ENCODE data around the gene TTF2. TPM values are rescaled to one million over a fixed set of nuclear protein-coding genes. Genes with fewer than 3 reads are reported as not detected.

The TTF2 gene
- polyA plus RNA-seq, 1 donor from 2014 or later: 2.6 TPM

DNA sequence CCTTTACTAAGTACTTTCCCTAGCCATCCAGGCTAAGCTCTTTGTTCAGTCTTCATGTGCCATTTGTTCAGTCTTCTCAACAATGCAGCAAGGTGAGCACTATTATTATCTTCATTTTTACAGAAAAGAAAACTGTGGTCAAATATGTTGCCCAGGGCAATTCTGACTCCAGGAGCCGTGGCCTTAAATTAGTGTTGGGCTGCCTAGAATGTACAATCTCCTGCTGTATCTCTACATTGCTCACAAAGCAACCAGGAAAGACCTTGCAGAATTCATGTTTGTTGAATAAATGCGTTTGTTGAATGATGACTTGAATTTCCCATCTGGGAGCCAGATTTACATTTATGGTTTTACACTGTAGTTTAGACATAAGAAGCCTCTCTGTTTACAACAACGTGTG lies 44.4 kb upstream of the TTF2 start:
- Histone ChIP-seq H2AFZ (ENCODE audit: low read depth, low read length) (no peak overlapping the region), H3K9me3 (ENCODE audit: low read length) (no peaks in the 10 kb centered on the region), H3K9me2 (ENCODE audit: insufficient read depth, low read length) (no peaks in the 10 kb centered on the region), H3K36me3 (ENCODE audit: insufficient read depth, low read length) (no peaks in the 10 kb centered on the region), H3K4me3 (ENCODE audit: low read length) (no peak overlapping the region), H3K4me2 (ENCODE audit: low read length) (no peak overlapping the region), H3K27me3 (ENCODE audit: insufficient read depth, low read depth, low read length) (no peaks in the 10 kb centered on the region), H3K27ac (ENCODE audit: low read length) (peak overlapping the region; percentile 25), H3F3A (ENCODE audit: insufficient read depth, low read length, poor library complexity, severe bottlenecking) (no peaks in the 10 kb centered on the region), H4K20me1 (ENCODE audit: insufficient read depth) (no peaks in the 10 kb centered on the region), H3K9ac (ENCODE audit: low read length) (peak overlapping the region; percentile 4), H3K79me2 (replicated peaks; ENCODE audit: insufficient read depth, low read length) (no peaks in the 10 kb centered on the region)
- peak; percentile 35 for TF ChIP-seq POLR2AphosphoS5 (IDR thresholded peaks at IDR 0.05)
- TF ChIP-seq MXI1 (conservative IDR thresholded peaks at IDR 0.05; ENCODE audit: poor library complexity, severe bottlenecking): no peak
- TF ChIP-seq SMC3 (conservative IDR thresholded peaks at IDR 0.05; ENCODE audit: poor library complexity): no peak

DNA sequence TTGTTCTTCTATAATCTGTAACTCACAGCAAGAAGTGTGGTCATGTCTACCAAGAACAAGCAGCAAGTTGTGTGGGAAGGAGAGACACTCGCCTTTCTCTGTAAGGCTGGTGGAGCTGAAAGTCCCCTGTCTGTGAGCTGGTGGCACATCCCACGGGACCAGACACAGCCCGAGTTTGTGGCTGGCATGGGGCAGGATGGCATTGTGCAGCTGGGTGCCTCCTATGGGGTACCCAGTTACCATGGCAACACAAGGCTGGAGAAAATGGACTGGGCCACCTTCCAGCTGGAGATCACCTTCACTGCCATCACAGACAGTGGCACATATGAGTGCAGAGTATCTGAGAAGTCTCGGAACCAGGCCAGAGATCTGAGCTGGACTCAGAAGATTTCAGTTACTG lies 43.1 kb upstream of the TTF2 start:
- Histone ChIP-seq H3K79me2 (replicated peaks; ENCODE audit: insufficient read depth, low read length) (no peaks in the 10 kb centered on the region), H4K20me1 (ENCODE audit: insufficient read depth) (no peaks in the 10 kb centered on the region), H3K9ac (ENCODE audit: low read length) (no peak overlapping the region), H3K9me3 (ENCODE audit: low read length) (no peaks in the 10 kb centered on the region), H3K4me2 (ENCODE audit: low read length) (no peak overlapping the region), H2AFZ (ENCODE audit: low read depth, low read length) (no peak overlapping the region), H3K36me3 (ENCODE audit: insufficient read depth, low read length) (no peaks in the 10 kb centered on the region), H3K9me2 (ENCODE audit: insufficient read depth, low read length) (no peaks in the 10 kb centered on the region), H3K27ac (ENCODE audit: low read length) (no peak overlapping the region), H3K27me3 (ENCODE audit: insufficient read depth, low read depth, low read length) (no peaks in the 10 kb centered on the region), H3F3A (ENCODE audit: insufficient read depth, low read length, poor library complexity, severe bottlenecking) (no peaks in the 10 kb centered on the region), H3K4me3 (ENCODE audit: low read length) (no peak overlapping the region)
- TF ChIP-seq MXI1 (conservative IDR thresholded peaks at IDR 0.05; ENCODE audit: poor library complexity, severe bottlenecking) (no peak), POLR2AphosphoS5 (IDR thresholded peaks at IDR 0.05) (no peak), TAF1 (IDR thresholded peaks at IDR 0.05; ENCODE audit: low read depth) (no peak), SMC3 (conservative IDR thresholded peaks at IDR 0.05; ENCODE audit: poor library complexity) (no peak), EP300 (conservative IDR thresholded peaks at IDR 0.05; ENCODE audit: poor library complexity, severe bottlenecking) (no peak), RAD21 (conservative IDR thresholded peaks at IDR 0.05) (no peak)
- TF ChIP-seq, protein P1, sequence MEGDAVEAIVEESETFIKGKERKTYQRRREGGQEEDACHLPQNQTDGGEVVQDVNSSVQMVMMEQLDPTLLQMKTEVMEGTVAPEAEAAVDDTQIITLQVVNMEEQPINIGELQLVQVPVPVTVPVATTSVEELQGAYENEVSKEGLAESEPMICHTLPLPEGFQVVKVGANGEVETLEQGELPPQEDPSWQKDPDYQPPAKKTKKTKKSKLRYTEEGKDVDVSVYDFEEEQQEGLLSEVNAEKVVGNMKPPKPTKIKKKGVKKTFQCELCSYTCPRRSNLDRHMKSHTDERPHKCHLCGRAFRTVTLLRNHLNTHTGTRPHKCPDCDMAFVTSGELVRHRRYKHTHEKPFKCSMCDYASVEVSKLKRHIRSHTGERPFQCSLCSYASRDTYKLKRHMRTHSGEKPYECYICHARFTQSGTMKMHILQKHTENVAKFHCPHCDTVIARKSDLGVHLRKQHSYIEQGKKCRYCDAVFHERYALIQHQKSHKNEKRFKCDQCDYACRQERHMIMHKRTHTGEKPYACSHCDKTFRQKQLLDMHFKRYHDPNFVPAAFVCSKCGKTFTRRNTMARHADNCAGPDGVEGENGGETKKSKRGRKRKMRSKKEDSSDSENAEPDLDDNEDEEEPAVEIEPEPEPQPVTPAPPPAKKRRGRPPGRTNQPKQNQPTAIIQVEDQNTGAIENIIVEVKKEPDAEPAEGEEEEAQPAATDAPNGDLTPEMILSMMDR (IDR thresholded peaks at IDR 0.05; ENCODE audit: poor library complexity, severe bottlenecking): no peak
- TF ChIP-seq, protein P2, sequence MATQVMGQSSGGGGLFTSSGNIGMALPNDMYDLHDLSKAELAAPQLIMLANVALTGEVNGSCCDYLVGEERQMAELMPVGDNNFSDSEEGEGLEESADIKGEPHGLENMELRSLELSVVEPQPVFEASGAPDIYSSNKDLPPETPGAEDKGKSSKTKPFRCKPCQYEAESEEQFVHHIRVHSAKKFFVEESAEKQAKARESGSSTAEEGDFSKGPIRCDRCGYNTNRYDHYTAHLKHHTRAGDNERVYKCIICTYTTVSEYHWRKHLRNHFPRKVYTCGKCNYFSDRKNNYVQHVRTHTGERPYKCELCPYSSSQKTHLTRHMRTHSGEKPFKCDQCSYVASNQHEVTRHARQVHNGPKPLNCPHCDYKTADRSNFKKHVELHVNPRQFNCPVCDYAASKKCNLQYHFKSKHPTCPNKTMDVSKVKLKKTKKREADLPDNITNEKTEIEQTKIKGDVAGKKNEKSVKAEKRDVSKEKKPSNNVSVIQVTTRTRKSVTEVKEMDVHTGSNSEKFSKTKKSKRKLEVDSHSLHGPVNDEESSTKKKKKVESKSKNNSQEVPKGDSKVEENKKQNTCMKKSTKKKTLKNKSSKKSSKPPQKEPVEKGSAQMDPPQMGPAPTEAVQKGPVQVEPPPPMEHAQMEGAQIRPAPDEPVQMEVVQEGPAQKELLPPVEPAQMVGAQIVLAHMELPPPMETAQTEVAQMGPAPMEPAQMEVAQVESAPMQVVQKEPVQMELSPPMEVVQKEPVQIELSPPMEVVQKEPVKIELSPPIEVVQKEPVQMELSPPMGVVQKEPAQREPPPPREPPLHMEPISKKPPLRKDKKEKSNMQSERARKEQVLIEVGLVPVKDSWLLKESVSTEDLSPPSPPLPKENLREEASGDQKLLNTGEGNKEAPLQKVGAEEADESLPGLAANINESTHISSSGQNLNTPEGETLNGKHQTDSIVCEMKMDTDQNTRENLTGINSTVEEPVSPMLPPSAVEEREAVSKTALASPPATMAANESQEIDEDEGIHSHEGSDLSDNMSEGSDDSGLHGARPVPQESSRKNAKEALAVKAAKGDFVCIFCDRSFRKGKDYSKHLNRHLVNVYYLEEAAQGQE (IDR thresholded peaks at IDR 0.05; ENCODE audit: borderline replicate concordance): no peak

DNA sequence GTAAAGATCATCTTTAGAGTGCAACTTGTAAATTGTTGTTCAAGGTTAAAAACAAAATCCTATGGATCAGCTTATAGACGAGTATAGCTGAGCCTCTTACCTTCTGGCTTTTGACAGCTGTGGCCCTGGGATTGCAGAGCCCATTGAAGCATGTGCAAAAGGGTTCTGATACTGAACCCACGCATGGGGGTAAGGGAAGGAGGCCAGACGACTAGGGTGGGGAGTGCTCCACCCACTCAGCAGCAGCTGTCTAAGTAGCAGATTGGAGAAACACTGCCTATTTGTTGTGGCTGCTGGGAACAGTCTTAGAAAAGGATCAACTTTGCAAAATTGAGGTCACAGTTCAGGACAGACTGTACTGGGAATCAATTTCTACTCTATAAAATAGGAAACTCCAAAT lies 42.5 kb upstream of the TTF2 start:
- Histone ChIP-seq H3K9ac (ENCODE audit: low read length) (no peak overlapping the region), H3K36me3 (ENCODE audit: insufficient read depth, low read length) (no peaks in the 10 kb centered on the region), H3F3A (ENCODE audit: insufficient read depth, low read length, poor library complexity, severe bottlenecking) (no peaks in the 10 kb centered on the region), H3K79me2 (replicated peaks; ENCODE audit: insufficient read depth, low read length) (no peaks in the 10 kb centered on the region), H3K9me2 (ENCODE audit: insufficient read depth, low read length) (no peaks in the 10 kb centered on the region), H3K9me3 (ENCODE audit: low read length) (no peaks in the 10 kb centered on the region), H4K20me1 (ENCODE audit: insufficient read depth) (no peaks in the 10 kb centered on the region), H2AFZ (ENCODE audit: low read depth, low read length) (no peak overlapping the region), H3K4me2 (ENCODE audit: low read length) (no peak overlapping the region), H3K27me3 (ENCODE audit: insufficient read depth, low read depth, low read length) (no peaks in the 10 kb centered on the region), H3K4me3 (ENCODE audit: low read length) (no peak overlapping the region), H3K27ac (ENCODE audit: low read length) (no peak overlapping the region)
- TF ChIP-seq TAF1 (IDR thresholded peaks at IDR 0.05; ENCODE audit: low read depth) (no peak), SMC3 (conservative IDR thresholded peaks at IDR 0.05; ENCODE audit: poor library complexity) (no peak), EP300 (conservative IDR thresholded peaks at IDR 0.05; ENCODE audit: poor library complexity, severe bottlenecking) (no peak), MXI1 (conservative IDR thresholded peaks at IDR 0.05; ENCODE audit: poor library complexity, severe bottlenecking) (no peak), POLR2AphosphoS5 (IDR thresholded peaks at IDR 0.05) (no peak), RAD21 (conservative IDR thresholded peaks at IDR 0.05) (no peak), EZH2 (IDR thresholded peaks at IDR 0.05; ENCODE audit: borderline replicate concordance, insufficient read depth, low read length, poor library complexity, severe bottlenecking) (no peak)
- TF ChIP-seq, protein P2 (IDR thresholded peaks at IDR 0.05; ENCODE audit: borderline replicate concordance): no peak
- TF ChIP-seq, protein P1 (IDR thresholded peaks at IDR 0.05; ENCODE audit: poor library complexity, severe bottlenecking): no peak

All from neural cell (in vitro differentiated cells).